HPDE6-E6E7 (cell line): ENCODE measurements around the gene GUCA2A.
A peak's percentile ranks its signal among the peaks of the same experiment; 100 is the strongest.

Experiments
- DNase-seq: peaks from one replicate; pipeline ENCODE4 v3.0.0; 2011; ENCODE audit warnings: missing footprints; ENCODE audit errors: extremely low spot score

Gene GUCA2A

DNA sequence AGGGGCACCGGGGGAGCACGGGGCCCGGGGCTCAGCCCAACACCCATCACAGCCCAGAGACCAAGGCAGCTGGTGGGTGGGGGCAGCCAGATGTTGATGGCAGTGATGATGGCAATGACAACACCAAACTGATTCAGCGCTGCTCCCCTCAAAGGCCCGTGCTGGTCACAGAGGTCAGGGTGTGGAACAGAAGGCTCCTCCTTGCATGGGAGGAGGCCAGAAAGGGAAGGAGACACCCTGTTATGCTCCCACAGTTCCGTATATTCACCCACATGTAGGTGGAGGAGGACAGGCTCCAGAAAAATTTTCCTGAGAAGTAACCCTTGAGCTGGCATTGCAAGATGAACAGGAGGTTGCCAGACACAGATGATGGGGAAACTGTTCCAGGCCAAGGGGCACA, 10.9 kb downstream of the GUCA2A start:
- no peak for DNase-seq

DNA sequence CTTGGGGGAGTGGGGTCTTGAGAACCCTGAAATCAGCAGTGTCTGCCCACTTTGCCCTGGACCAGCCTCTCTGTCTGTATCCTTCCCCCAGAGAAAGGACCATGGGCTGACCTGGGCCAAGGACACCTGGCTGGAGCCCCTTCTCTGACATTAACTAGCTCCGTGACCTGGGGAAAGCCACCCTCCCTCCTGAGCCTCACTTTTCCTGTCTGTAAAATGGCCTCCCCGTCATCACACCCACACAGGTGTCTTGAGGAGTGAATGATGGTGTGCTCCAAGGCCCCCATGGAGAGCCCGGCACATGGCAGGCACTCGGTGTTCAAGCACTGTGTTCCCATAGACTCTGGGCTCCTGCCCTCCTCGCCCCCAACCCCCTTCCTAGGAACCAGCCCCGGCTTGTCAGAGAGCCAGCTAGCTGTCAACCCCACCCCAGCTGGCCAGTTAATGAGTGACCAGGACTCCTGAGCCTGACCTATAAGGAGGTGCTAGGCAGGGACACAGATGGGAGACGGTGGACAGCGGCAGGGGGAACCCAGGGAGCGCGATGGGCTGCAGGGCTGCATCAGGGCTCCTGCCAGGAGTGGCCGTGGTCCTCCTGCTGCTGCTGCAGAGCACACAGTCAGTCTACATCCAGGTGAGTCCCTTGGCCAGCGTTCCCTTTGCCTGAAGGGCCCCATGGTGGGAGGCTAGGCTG, 11.5 kb downstream of the GUCA2A start, which contains the start of gene GUCA2B:
Gene GUCA2B (plus strand): TSS at position 504 of the 694 bp plus-strand sequence. CDS start 41 bp downstream, at position 545.
- no peak for DNase-seq

DNA sequence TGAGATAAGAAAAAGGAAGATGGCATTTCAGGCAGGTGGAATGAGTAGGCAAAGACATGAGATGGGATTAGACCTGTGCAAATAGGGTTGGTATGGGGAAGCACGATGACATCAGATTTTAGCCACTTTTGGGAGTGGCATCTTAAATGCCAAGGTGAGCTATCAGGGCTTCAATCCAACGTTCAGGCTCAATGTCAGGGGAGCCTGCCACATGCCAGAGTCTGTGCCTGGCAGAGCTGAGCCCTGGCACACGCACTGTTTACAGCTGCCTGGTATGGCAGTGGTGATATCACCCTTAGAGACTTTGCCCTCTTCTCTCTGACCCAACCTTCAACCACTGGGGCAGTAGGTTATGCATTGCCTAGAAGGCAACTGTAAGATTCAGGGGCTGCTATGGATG, 12.4 kb downstream of the GUCA2A start:
- DNase-seq = no peak

DNA sequence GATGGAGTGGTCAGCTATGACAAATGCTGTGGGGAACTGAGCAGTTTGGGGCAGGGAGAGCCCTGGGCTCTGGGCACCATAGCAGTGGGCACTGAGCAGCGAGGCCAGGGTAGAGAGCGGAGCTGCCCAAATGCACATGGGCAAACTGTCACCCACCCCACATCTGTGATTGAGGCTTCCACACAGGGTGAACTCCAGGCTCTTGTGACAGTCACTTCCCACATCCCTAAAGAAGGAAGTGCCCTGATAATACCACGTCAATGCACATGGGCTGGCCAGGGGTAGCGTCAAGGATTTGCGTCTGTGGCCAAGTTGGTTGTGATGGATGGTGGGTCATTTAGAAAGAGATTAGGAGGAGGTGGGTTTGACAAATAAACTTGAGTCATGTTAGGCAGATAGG, 13.9 kb downstream of the GUCA2A start:
- no peak for DNase-seq

DNA sequence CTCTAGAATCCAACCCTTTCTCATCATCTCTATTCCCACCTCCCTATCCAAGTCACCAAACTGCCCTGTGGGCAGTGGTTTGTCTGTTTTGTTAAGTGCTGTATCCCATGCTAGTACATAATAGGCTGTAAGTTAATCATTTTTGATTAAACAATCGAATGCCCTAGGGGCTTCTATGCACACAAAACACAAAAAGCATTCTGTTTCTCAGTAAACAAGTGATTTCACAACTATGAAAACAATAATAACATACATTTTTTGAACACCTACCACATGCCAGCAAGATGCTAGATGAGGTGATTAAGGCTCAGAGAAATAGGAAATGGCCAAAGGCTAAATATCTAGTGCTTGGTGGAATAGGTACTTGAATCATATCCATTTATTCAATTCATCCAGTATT, 16.4 kb downstream of the GUCA2A start:
- no peak for DNase-seq

DNA sequence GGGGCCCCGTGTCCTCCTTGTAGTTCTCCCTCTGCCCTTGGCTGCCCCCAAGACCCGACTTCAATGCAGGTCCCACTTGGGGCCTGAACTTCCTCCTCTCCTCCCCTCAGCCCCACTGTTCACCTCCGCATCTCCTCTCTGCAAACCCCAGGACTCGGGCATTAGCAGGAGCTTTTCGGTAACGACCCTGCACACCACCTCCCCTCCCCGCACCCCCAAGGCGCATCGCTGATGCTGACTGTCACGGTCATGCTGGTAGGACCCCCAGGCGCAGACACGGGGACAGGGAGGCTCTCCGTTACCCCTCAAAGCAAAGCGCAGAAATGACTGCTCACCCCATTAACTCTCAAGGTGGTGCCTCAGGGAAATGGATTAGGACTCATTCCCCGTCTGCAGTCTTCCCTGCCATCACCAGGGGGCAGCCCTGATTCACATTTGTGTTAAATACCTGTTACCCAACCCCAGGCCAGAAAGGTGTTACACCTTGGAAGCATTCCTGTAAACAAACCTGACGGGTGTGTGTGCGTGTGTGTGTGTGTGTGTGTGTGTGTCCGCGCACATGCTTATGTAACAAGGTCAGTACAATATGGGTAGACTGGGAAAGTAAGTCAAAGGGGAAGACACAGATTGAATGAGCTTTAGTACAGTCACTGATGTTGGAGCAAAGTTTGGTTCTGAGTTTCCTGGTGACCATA, 17.8 kb downstream of the GUCA2A start:
- peak; percentile 88 for DNase-seq

DNA sequence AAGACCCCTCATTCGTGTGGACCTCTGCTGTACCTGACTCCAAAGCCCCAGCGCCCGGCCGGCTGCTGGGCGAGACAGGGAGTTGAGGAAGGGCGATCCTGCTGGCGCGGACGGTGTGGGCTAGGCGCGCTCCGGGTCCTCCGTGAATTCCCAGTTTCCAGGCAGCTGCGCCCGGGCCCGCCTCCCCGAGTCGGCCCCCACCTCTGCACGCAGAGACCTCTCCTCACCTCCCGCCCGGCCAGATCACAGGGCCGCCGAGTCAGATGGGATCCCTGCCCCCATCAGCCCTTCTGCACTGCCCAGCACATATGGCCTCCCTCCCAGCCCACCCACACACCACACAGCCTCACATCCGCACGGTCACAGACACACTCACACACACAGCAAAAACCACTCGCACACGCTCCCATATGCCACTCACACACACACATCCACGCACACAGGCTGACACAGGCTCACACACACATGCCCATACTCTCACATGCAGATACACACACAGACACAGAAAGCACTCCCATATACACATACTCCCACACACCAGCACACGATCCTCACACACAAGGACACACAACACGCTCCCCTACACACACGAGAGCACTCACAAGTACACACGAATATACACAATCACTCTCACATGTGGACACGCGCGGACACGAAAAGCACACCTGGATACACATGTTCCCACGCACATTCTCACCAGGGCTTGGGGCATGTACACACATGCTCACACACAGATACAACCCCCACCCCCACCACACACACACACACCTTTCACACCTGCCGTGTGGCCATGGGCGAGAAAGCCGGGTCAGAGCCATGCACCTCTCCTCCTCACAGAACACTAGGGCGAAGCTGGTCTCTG, 18.6 kb downstream of the GUCA2A start:
- DNase-seq = no peak

DNA sequence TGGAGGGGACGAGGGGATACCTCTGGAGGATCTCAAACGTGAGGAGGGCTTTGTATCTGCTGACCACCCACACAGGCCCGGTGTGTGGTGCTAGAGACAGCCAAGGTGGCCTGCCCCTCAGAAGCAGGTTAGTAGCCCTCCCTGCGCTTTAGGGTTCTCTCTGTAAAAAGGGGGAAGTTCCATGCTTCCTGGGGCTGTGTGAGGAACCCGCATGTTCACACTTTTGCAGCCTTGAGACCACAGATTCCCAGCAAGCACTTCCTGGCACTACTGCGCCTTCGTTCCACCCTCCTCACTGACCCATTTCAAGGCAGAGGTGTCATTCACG, 19.2 kb downstream of the GUCA2A start:
- no peak for DNase-seq

DNA sequence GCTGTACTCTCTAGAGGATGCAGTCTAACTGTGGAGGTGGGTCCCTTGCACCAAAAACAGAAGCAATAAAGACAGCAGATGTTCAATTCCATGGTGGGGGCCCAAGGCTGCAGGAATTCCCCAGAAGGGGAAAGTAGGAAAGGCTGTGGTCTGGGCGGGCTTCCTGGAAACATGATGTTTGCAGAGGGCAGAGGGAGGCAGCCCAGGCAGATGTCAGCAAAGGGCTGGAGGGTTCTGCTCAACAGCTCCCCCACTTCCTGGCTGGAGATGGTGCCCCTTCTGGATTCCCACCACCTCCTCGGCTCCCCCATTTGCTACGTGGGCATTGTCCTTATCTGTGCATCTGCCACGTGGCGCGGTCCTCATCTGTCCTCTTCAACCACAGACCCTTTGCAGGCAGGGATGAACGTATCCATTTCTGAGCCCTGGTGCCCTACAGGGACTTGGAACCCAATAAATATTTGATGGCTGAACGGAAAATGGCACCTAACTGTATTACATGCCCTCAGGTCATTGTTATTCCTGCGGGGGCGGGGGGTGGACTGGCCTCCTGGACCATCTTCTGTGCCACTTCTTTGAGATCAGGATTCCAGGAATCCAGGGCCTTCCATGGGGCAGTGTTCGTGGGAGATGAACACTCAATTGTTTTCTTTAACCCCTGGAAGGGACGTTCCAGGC, 19.7 kb downstream of the GUCA2A start:
- DNase-seq = no peak

DNA sequence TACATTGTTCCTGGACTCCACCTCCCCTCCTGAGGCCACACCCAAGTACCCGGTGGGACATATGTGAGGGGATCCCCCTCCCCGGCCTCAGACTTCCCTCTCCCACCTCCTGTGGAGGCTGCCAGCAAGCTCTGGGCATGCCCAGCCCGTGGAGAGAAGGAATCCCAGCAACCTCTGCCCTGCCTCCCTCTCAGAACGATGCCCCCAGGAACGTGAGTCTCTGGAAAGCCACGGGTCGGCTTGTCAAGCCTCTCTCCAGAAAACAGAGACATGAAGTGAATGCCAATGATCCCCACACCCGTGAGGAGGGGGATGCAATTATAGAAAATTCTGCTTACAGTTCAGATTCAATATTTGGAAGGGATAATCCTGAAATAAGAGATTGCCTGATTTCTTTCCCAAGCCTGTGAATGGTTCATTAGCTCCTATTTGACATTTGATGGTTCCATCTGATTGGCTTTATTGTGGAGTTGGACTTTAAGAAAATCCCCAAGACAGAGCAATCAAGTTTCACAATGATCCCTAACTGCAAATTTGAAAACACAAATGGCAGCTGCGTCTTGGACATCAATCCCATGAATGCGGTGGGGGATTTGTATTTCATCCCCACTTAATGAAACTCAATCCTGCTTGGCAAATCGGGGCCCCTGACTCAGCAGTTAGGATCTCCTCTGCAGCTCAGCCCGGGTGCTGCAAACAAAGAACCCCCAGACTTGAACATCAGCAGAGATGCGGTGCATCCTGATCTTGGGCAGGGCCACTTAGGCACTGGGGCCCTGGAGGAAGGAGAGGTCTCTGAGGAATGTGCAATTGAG, 20.4 kb downstream of the GUCA2A start:
- DNase-seq = no peak

DNA sequence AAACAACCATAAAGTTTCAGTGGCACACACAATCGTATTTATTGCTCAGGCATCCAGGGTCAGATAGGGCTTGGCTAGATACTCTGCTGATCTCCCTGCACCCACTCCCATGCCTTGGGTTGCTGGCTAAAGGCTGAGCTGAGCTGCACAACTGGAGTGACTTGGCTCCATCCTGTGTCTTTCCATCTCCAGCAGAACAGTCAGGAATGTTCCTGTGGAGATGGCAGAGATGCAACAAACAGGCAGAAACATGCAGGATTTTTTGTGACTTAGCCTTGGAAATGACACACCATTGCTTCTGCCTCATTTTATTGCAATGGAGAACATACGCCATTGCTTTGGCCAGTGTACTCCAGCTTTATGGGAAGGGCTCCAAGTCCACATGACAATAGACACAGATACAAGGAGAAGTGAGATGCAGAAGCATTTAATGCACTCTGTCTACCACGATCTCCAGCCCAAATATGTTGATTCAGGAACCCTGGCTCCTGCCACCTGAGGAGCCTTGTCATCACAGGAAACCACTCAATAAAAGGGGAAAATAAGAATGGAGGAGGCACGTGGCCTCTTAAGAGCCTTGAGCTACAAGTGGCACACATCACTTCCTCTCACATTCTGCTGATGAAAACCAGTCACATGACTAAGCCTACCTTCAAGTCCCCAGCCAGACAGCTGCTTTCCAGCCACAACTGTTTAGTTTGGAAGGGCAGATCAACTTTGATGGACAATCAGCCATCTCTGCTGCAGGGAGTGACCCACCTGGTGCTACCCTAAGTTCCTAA, 21.5 kb downstream of the GUCA2A start:
- DNase-seq = no peak

DNA sequence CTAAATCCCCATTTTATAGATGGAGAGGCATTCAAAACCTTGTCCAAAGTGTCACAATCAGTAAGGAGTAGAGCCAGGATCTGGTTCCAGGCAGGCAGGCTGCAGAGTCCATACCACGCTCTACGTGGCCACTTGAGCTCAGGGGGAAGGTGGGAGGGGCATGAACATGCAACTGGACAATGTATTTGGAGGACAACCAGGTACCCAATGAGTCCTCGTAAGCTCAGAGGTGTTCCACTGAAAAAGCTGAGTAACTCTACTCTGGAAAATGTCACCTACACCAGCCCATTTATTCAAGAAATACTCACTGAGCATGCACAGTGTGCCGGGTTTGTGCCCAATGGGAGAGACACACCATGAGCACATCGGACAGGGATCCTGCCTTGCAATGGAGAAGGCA, 22.6 kb downstream of the GUCA2A start:
- DNase-seq = no peak

DNA sequence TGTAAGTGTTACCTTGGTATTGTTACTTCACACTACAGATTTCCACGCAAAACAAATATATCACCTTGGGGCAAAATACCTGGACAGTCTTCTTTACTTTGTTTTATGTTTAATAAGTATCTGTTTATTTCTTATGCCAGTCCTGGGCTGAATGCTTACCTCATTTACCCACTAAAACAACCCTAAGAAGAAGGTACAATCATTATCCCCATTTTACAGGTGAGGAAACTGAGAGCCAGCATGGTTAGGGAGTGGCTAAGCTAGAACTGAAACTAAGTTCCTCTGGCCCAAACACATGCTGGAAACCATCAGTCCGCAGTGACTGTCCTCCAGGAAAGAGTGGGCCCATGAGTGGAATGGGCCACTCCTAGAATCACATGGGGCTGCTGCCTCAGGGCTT, 24.4 kb downstream of the GUCA2A start:
- DNase-seq = no peak

DNA sequence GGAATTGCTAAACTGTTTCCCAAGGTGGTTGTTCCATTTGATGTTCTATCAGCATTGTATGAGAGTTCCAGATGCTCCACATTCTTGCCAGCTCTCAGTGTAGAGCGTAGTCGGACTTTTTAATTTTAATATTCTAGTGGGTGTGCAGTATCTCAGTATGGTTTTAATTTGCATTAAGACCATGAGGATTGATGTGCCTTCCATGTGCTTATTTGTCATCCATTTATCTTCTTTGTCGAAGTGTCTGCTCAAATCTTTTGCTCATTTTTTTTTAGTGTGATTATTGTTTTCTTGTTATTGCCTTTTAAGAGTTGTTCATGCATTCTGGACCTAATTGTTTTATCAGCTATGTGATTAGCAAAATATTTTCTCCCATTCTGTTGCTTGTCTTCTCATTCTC, 25.1 kb downstream of the GUCA2A start:
- no peak for DNase-seq

DNA sequence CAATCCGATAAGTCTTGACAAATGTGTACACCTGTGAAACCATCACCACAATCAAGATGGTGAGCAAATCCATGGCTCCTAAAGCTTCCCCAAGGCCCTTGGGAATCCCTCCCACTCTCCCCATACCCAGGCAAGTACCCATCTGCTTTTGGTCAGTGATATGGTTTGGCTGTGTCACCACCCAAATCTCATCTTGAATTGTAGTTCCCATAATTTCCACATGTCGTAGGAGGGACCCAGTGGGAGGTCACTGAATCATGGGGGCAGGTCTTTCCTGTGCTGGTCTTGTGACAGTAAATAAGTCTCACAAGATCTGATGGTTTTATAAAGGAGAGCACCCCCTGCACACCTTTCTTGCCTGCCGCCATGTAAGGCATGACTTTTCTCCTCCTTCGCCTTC, 26.0 kb downstream of the GUCA2A start:
- DNase-seq = no peak

DNA sequence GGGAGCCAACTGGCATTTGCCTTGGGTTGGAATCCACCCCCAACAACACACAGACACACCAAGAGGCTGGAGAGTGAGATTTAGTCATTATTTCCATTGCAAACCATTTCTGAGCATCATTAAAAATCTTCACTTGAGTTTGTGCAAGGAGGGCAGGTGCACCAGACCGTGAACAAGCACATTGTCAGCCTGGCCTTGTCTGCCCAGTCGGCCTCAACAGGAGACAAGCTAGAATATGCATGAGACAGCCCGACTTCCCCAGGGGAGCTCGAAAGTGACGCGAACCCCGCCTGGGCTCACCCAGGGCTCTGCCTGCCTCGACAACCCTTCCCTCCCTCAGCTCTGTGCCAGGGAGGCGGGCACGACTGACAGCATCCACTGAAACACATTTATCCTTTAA, 26.8 kb downstream of the GUCA2A start:
- no peak for DNase-seq

DNA sequence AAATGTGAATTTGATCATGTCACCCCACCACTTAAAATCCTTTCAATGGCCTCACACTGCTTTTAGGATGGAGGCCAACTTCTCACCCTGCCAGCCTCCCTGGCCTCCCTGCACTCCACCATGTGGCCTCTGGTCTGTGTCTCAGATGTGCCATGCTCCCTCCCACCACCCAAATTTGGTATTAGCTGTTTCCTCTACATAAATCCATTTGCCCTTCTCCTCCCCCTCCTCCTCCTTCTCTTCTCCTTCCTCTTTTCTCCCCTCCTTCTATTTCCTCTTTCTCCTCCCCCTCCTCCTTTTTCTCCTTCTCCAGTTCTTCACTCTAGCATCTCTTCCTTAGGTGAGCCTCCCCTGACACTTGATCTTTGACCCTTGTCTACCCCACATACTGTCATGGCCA, 28.1 kb downstream of the GUCA2A start:
- DNase-seq = no peak

DNA sequence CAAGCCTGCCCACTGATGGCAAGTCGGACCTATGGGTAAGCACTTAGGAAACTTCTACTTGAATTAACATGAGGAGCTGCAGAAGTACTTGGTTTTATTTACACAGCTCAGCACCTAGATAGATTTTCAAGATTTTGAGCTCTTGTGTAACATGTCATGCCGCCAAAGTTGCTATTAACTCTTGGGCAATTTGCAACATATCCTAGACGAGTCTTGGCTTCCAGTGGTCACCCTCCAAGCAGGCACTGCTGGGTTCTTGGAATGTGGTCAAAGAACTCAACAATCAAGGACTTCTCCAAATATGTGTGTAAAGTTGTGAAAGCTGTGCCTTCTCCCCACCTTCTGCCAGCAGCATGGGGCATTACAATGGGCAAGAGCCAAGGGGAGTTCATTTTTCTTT, 29.1 kb downstream of the GUCA2A start:
- DNase-seq = no peak

DNA sequence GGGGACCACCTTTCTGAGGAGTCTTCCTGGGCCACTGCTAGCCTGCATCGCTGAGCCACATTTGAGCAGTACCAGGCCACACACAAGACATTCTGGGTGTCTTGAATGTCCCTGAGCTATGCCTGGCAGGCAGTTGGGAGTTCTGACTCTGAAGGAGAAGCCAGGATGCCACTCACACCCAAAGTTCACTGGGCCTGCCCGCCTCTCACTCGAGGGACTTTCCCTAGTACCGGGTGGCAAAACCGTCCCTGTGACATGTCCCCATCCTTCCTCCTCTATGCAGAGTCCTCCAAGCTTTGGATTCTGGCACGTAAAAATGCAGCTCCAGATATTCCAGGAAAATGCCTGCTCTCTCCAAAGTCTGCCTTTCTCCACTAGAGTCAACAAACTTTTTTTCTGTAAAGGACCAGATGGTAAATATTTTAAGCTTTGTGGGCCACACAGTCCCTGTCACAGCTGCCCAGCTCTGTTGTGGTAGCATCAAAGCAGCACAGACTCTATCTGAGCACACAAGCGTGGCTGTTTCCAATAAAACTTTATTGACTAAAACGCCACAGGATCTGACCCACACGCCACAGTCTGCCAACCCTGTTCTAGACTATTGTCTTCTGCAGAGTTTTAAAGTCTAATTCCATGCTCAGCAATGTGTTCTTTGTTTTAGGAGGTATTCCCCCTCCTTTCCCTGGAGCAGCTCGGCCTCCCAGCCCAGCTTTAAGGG, 30.6 kb downstream of the GUCA2A start:
- DNase-seq = no peak

DNA sequence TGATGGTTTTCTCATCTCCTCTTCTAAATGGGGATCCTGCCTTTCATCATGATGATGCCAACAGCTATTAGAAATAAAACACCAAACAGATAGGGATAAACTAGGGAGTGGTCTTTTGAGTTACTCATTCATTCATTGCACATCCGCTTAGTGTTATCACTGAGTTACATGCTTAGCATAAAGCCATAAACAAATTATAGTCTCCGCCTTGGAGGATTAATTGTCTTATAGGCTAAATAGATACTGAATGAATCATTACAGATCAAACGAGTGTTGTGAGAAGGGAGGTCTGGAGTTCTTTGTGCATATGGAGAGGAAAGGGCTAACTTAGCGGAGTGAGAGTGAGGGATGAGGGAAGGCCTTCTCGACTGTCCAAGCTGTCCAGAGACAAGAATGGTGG, 31.2 kb downstream of the GUCA2A start:
- DNase-seq = no peak
